Endodermal cell (in vitro differentiated cells): ENCODE measurements around the gene IYD. TPM values are rescaled to one million over a fixed set of nuclear protein-coding genes. Genes with fewer than 3 reads are reported as not detected.

ENCODE experiments used
- DNase-seq: peaks from one replicate; pipeline ENCODE4 v3.0.0-alpha.2; 2017
- H3K27ac ChIP-seq: 2 replicates; pipeline ENCODE4 v1.5.1; 2013; ENCODE audit warnings: mild to moderate bottlenecking, low read depth, low read length, moderate library complexity
- H3K27me3 ChIP-seq: 2 replicates; pipeline ENCODE4 v1.6.1; 2013; ENCODE audit warnings: mild to moderate bottlenecking, low read length, moderate library complexity; ENCODE audit not compliant: insufficient read depth, control insufficient read depth, poor library complexity, severe bottlenecking
- H3K36me3 ChIP-seq: 2 replicates; pipeline ENCODE4 v1.7.0; 2013; ENCODE audit warnings: mild to moderate bottlenecking, low read length, moderate library complexity; ENCODE audit not compliant: control insufficient read depth, insufficient read depth
- H3K4me1 ChIP-seq: one replicate; pipeline ENCODE4 v1.7.0; 2013; ENCODE audit warnings: low read length; ENCODE audit not compliant: control insufficient read depth, insufficient read depth
- H3K4me3 ChIP-seq: 2 replicates; pipeline ENCODE4 v1.5.1; 2013; ENCODE audit warnings: mild to moderate bottlenecking, low read length, moderate library complexity
- H3K9ac ChIP-seq: 2 replicates; pipeline ENCODE4 v1.6.1; 2013; ENCODE audit warnings: mild to moderate bottlenecking, low read length, moderate library complexity; ENCODE audit not compliant: poor library complexity, severe bottlenecking; ENCODE audit errors: extremely low read depth
- H3K9me3 ChIP-seq: 2 replicates; pipeline ENCODE4 v1.6.1; 2013; ENCODE audit warnings: mild to moderate bottlenecking, low read length, moderate library complexity; ENCODE audit not compliant: control insufficient read depth
- H3K27ac Mint-ChIP-seq: 2 replicates; pipeline ENCODE4 v1.8.0; 2020; ENCODE audit warnings: mixed read lengths
- H3K27me3 Mint-ChIP-seq: 2 replicates; pipeline ENCODE4 v1.8.0; 2021; ENCODE audit warnings: mild to moderate bottlenecking, mixed read lengths; ENCODE audit not compliant: insufficient read depth
- H3K36me3 Mint-ChIP-seq: 2 replicates; pipeline ENCODE4 v1.8.0; 2020; ENCODE audit warnings: low read depth, mixed read lengths
- H3K4me1 Mint-ChIP-seq: 2 replicates; pipeline ENCODE4 v1.8.0; 2020; ENCODE audit warnings: mixed read lengths
- H3K4me3 Mint-ChIP-seq: 2 replicates; pipeline ENCODE4 v1.8.0; 2020; ENCODE audit warnings: mild to moderate bottlenecking, moderate library complexity, mixed read lengths
- H3K9me3 Mint-ChIP-seq: 2 replicates; pipeline ENCODE4 v1.8.0; 2020; ENCODE audit warnings: mild to moderate bottlenecking, mixed read lengths
- CTCF ChIP-seq: fragments of 200-600 bp; sonication (generic); conservative IDR thresholded peaks from 2 replicates; pipeline ENCODE4 v1.5.0; 2021; ENCODE audit warnings: antibody characterized with exemption, mild to moderate bottlenecking
- WGBS, 2 experiments: methylation state at CpG; one replicate each; pipeline versions ENCODE4 v1.1.5 to v1.1.7; 2013; ENCODE audit warnings: missing lambda C conversion rate in 2 of 2, mixed read lengths in 1 of 2; ENCODE audit not compliant: insufficient coverage in 1 of 2, insufficient read length in 1 of 2; 5-methylcytosine and 5-hydroxymethylcytosine counted together
- total RNA-seq, 2 donors: library from RNA; stranded (reverse); fragmentation: NEBNext Ultra II Directional in 1 of 2; extraction: Animal tissue kit (Norgen Biotek cat#: 25700) in 1 of 2; gene quantifications; 2 replicates in 1 of 2; 3 replicates in 1 of 2; pipeline ENCODE4 v1.2.1, GENCODE V29; 2021

The IYD gene
- total RNA-seq, 2 donors from 2014 or later = not detected

- H3K36me3 Mint-ChIP-seq = no peaks in the 10 kb centered on the region
Measured at GRCh38 chr6:150394053-150394898, 25.5 kb downstream of the IYD start.

GRCh38 chr6:150394899-150395295, 26.1 kb downstream of the IYD start:
- TF ChIP-seq CTCF = no peak

More at GRCh38 chr6:150394053-150394898, 25.5 kb downstream of the IYD start:
- Histone ChIP-seq H3K27ac (no peak overlapping the region), H3K4me3 (no peak overlapping the region), H3K9ac (no peak overlapping the region), H3K36me3 (no peaks in the 10 kb centered on the region), H3K9me3 (no peaks in the 10 kb centered on the region), H3K27me3 (no peaks in the 10 kb centered on the region), H3K4me1 (no peaks in the 10 kb centered on the region)
- Mint-ChIP-seq H3K4me1 (no peaks in the 10 kb centered on the region), H3K27me3 (peaks cover 12% of the 10 kb centered on the region), H3K27ac (no peak overlapping the region), H3K9me3 (no peaks in the 10 kb centered on the region), H3K4me3 (no peak overlapping the region)
- WGBS, 2 experiments = 92 to 94% methylated on average over 5 to 6 of the region's 6 CpGs
- DNase-seq = no peak
- no peak for TF ChIP-seq CTCF

GRCh38 chr6:150395388-150396009, 26.7 kb downstream of the IYD start:
- Mint-ChIP-seq H3K27ac (no peak overlapping the region), H3K4me3 (no peak overlapping the region), H3K36me3 (no peaks in the 10 kb centered on the region), H3K9me3 (no peaks in the 10 kb centered on the region), H3K4me1 (no peaks in the 10 kb centered on the region), H3K27me3 (peaks cover 12% of the 10 kb centered on the region)
- Histone ChIP-seq H3K9ac (no peak overlapping the region), H3K27me3 (no peaks in the 10 kb centered on the region), H3K27ac (no peak overlapping the region), H3K9me3 (no peaks in the 10 kb centered on the region), H3K4me3 (no peak overlapping the region), H3K36me3 (no peaks in the 10 kb centered on the region), H3K4me1 (no peaks in the 10 kb centered on the region)
- TF ChIP-seq CTCF = peak; percentile 86
- peak; percentile 86 for DNase-seq
- WGBS, 2 experiments = 50 to 66% methylated on average over 9 to 11 of the region's 12 CpGs

More at GRCh38 chr6:150394899-150395295, 26.1 kb downstream of the IYD start:
- H3K27me3 ChIP-seq = no peaks in the 10 kb centered on the region
- H3K4me3 ChIP-seq = no peak overlapping the region
- H3K27ac ChIP-seq = no peak overlapping the region
- WGBS, 2 experiments = 88 to 93% methylated on average over 2 to 3 of the region's 3 CpGs
- no peaks in the 10 kb centered on the region for H3K4me1 Mint-ChIP-seq
- H3K9me3 Mint-ChIP-seq = no peaks in the 10 kb centered on the region
- no peaks in the 10 kb centered on the region for H3K9me3 ChIP-seq
- H3K4me1 ChIP-seq = no peaks in the 10 kb centered on the region
- no peak for DNase-seq
- H3K27me3 Mint-ChIP-seq = peaks cover 12% of the 10 kb centered on the region
- no peak overlapping the region for H3K9ac ChIP-seq
- no peaks in the 10 kb centered on the region for H3K36me3 Mint-ChIP-seq
- no peaks in the 10 kb centered on the region for H3K36me3 ChIP-seq
- H3K4me3 Mint-ChIP-seq = no peak overlapping the region
- H3K27ac Mint-ChIP-seq = no peak overlapping the region
